Left kidney (tissue), 2 donors: Measurements from ENCODE around the gene ARHGAP19. TPM values are rescaled to one million over a fixed set of nuclear protein-coding genes. Genes with fewer than 3 reads are reported as not detected.

ENCODE experiments used
- DNase-seq: peaks from one replicate; pipeline ENCODE4 v3.0.0-alpha.2; 2013
- polyA plus RNA-seq: library from polyadenylated mRNA; unstranded; fragments of 120-200 nt; gene quantifications from one replicate; pipeline ENCODE4 v1.2.1, GENCODE V29; 2013; ENCODE audit not compliant: insufficient read length

Gene ARHGAP19
- polyA plus RNA-seq, 1 donor, result 33.8 TPM

GRCh38 chr10:97229322-97230015 lies 63.0 kb downstream of the ARHGAP19 start:
- DNase-seq, result no peak

- DNase-seq, result no peak
Measured at GRCh38 chr10:97228775-97229157, 63.7 kb downstream of the ARHGAP19 start.

DNA sequence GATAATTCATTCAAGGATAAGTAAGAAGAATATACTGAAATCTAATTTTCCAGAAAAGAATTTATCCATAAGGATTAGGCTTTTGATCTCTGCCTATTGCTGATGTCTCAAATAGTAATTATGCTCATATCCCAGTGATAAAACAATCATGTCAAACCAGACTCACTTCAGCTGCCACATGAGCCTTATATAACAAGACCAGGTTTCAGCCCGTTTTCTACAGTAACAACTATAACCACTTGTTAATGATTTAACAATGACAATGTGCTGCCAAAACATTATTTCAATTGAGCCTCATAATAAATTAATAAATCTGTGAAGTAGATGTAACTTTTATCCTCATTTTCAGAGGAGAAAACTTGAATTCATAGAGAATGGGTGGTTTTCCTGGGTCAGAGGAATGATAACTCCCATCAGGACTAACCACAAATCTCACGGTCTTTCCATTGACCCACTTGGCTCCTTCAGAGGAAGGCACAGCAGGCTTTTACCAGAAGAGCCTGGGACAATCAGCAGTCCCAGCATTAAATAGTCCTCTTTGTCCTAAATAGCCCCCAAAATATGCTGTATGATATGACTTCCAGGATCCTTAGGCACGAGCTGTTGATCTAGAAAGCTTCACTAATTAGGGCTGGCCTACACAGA lies 64.2 kb downstream of the ARHGAP19 start:
- no peak for DNase-seq

DNA sequence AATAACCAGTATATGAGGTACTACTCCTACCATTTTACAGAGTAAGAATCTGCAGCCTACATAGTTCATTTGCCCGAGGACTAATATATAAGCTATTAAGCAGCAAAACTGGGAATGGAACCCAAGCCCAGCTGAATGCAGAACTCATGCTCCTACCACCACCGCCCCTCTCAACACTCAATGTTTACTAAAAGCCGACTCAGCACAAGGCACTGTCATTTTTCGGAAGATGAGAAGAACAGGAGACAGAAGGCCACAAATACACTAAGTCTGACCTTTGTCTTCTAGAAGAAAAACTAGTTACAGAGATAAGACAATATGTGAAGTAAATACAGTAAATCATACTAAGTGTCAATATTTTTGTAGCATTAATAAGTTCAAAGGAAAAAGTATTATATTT lies 66.0 kb downstream of the ARHGAP19 start:
- DNase-seq, result no peak

DNA sequence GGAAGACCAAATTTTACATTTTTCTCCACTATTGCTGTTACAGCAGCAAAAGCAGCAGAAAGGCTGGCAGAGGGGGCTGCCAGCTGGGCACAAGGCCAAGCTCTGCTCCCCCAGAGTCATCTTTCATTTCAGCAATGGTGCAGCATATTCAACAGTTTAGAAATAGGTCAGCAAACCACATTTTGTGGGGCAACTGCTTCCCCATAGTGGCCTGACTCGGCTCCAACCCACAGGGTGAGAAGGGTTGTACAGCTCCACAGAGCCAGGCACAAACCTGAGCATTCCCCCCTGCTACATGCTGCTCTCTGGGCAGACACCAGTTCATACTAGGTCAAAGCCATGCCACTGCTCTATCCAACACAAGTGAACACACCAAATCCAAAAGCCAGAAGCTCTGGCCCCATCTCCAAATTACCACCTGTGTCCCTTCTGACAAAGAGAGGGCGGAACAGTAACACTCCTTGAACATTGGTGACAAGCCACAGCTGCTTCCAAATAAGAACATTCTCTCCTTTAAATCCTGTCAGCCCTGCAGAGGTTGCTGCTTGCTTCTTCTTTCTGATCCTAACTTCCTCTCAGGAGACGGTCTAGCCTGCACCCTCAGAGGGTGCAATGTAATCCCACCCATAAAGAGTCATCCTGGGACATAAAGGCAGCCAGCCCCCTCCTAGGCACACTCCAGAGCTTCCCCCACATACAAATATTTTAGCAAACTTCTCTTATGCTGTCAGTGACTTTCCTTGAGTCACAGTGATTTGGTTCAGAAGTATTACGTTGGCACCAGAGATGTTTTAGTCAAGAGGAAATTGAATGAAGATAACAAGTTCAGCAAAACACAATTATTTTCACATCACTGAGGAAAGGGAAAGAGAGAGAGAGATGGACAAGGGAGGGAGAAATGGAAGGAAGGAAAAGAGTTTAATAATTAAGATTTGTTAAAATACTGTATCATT lies 67.7 kb downstream of the ARHGAP19 start:
- DNase-seq, result no peak

- peak; percentile 38 for DNase-seq
Measured at GRCh38 chr10:97222326-97222961, 70.0 kb downstream of the ARHGAP19 start.

DNA sequence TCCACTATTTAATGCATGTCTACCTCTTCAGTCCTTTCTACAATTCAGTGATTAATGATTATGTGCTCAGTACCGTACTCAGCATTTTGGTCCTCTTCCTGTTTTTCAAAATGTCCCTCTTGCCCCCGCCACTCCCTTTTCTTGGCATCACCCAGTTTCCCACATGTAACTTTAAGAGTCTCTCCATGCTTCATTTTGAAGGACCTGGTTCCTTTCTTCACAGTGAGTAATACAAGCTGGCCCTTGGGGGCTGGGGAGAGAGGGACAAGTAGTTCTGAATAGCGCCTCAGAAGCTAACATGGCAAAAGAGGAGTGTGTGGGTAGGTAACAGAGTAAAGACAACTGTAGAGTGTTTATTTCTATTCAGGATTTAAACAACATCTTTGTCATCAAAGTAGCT lies 72.1 kb downstream of the ARHGAP19 start:
- DNase-seq, result no peak

- DNase-seq, result no peak
Measured at GRCh38 chr10:97217299-97217698, 75.1 kb downstream of the ARHGAP19 start.

DNA sequence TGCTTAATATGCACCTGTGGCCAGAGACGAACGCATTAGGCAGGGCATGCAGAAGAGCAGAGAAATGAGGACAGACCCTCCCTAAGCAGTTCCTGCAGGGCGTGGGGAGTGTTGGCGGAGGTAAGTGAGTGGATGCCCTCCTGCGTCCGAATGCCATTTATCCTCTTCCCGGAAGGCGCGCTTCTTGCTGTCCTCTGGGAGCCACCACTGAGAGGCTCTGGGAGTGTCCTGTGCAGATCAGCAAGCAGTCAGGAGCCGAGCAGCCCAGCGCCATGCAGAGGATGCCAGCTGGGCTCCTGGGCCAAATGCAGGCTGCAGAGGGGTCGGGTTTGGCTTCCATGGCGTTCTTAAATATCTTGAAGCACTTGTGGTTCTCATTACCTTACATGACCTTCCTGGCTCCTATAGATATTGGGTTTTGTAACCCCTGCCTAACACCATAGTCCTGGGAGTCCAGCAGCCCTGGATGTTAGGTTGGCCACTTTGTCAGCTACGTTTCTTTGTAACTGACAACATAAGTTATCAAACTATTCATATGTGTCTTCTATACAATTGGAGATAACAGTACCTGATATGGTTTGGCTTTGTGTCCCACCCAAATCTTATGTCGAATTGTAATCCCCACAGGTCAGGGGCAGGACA lies 76.7 kb downstream of the ARHGAP19 start:
- no peak for DNase-seq

- DNase-seq, result no peak
Measured at GRCh38 chr10:97213431-97213830, 79.0 kb downstream of the ARHGAP19 start.

DNA sequence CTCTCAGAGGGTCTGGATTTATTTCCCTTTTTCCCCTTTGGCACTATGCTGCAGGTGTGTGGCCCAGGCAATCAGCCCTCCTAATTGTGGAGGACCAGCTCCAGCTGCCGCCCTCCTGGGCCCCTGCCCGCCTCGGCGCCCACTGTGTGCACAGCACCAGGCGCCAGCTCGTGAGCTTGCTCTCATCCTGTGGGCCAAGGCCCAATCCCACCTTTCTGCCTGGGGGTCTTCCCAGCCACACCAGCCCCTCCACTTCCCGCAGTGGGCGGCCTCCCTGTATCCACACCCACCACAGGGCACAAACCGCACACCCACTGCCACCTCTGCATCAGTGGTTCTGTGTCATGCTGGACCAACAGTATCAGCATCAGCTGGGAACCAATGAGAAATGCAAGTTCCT lies 81.2 kb downstream of the ARHGAP19 start:
- DNase-seq, result no peak

- DNase-seq, result peak; percentile 82
Measured at GRCh38 chr10:97210543-97210960, 81.9 kb downstream of the ARHGAP19 start.

GRCh38 chr10:97207756-97208346 lies 84.6 kb downstream of the ARHGAP19 start:
- no peak for DNase-seq

DNA sequence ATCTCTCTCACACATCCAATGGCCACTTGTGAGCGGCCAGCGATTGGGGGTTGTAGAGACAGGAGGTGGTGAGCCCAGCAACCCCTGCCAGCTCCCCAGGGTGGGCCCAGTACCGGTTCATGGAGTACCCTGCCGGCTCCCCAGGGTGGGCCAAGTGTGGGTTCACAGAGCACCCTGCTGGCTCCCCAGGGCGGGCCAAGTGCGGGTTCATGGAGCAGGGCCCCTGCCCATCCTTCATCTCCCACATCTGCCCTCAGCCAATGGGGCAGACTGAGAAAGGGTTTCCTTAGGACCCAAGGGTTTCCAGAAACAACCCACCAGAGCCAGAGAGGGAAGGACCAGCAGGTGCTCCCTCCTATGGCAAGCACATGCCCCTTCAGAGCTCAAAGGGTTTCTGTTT lies 85.3 kb downstream of the ARHGAP19 start:
- no peak for DNase-seq

DNA sequence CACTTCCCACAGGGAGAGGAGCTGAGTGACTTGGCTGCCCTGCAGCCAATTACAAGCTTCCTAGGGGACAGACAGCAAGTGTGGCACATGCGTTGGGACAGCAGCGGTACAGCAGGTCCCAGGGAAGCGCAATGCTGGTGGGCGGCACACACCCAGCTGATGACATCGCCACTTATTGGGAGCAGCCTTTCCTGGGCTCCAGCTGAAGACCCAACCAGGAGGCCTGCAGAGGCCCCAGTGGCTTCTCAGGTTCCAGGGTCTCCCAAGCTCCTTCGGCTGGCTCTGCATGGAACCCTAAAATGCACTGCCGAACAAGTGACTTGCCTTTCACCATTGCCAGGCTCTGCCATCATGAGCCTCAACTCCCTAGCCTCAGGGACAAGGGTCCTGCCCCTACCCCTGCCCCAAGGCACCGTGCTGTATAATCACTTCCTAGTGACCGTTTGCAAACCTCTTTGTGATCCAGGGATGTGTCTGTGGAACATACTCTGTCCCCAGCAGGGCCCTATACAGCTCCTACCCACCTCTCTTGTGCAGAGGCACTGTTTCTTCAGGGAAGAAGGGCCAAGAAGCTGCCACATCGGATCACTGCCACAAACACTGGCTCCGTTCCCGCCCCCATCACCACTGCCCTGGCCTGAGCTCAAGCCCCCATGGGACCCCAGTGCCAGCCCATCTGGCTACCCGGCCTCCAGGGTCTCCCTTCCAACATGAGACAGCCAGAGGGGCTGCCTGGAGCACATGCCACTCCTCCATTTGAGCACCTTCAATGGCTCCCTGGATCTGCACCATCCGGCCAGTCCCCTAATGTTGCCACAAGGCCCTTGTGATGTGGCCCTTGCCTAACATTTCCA lies 87.4 kb downstream of the ARHGAP19 start:
- no peak for DNase-seq

GRCh38 chr10:97203220-97203619 lies 89.2 kb downstream of the ARHGAP19 start:
- no peak for DNase-seq

- DNase-seq, result no peak
Measured at GRCh38 chr10:97200616-97201015, 91.8 kb downstream of the ARHGAP19 start.

DNA sequence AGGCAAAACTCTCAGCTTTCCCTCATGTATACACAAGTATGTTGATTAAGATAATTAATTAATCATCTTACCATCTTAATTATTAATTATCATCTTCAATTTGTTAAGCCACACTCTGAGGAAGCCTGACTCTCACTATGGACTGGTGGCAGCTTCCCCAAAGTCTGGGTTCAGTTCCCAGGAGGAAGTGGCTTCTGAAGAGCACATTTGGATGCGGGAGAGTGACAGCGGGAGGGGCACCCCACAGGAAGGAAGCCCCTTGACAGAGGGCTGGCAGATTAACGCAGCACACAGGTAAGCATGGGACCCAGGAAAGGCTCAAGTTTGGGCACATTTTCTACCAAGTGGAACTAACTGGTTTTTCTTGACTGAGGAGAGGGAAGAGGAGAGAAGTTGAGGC lies 93.3 kb downstream of the ARHGAP19 start:
- DNase-seq, result no peak

DNA sequence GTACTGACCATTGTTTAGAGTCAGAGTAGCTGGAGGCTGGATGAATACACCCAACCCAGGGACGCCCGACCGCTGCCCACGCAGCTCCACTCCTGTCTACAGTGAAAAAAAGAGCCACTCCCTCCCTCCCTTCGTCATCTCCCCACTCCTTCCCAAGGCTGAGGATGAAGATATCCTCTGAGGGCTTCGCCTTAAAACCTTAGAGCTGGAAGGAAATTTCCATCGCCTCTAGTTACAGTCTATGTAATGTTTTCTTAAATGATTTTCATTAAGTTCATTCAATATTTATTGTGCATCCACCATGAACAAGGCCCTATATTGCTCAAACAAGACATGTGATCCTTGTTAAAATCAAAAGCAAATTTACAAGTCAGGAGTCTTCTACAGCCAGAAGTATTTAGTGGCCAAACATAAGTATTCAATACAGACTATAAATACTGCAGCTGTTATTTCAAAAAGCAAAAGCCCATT lies 95.4 kb downstream of the ARHGAP19 start:
- DNase-seq, result no peak
